ENCODE data around the gene ITGAE.
A peak's percentile ranks its signal among the peaks of the same experiment; 100 is the strongest.

DNA sequence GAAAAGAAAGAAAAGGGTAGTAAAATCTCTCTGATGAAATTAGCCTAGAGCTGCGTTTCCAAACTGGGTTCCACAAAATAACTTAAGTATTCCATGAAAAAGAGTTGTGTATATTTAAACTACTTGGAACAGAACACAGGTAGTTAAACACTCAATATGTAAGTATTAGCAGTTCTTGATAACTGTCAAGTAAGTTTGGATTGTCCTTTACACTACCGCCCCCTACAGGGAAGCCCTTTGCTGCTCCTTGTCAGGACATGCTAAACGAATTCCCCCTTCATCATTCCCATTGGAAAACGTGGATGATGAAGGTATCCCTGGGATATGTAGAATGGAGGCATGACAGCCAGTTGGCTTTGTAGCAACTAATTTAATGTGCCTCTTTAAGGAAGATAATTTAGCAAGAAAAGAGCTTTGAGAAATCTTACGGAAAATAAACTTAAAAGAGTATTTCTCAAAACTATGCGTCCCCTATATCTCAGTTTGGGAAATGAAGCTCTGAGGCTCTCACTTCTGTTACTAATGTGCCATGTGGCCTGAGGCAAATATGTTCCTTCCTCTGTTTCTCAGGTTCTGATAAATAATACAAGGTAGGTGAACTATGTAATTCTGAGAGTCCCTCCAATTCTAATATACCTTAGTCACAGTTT lies 26.3 kb upstream of the ITGAE start:
- TF ChIP-seq, protein P1, sequence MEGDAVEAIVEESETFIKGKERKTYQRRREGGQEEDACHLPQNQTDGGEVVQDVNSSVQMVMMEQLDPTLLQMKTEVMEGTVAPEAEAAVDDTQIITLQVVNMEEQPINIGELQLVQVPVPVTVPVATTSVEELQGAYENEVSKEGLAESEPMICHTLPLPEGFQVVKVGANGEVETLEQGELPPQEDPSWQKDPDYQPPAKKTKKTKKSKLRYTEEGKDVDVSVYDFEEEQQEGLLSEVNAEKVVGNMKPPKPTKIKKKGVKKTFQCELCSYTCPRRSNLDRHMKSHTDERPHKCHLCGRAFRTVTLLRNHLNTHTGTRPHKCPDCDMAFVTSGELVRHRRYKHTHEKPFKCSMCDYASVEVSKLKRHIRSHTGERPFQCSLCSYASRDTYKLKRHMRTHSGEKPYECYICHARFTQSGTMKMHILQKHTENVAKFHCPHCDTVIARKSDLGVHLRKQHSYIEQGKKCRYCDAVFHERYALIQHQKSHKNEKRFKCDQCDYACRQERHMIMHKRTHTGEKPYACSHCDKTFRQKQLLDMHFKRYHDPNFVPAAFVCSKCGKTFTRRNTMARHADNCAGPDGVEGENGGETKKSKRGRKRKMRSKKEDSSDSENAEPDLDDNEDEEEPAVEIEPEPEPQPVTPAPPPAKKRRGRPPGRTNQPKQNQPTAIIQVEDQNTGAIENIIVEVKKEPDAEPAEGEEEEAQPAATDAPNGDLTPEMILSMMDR (IDR thresholded peaks at IDR 0.05): peak in 2 of 3 experiments; percentile 28 to 38
- TF ChIP-seq EP300 (IDR thresholded peaks at IDR 0.05): no peak
- TF ChIP-seq POLR2A (IDR thresholded peaks at IDR 0.05; ENCODE audit: low read depth): no peak

All from esophagus muscularis mucosa (tissue), 4 donors.